Measurements from ENCODE around the gene ACOT11. TPM values are rescaled to one million over a fixed set of nuclear protein-coding genes. Genes with fewer than 3 reads are reported as not detected.

The ACOT11 gene
- polyA plus RNA-seq, 4 donors: 2.9 to 14.4 (median 10.8) TPM

DNA sequence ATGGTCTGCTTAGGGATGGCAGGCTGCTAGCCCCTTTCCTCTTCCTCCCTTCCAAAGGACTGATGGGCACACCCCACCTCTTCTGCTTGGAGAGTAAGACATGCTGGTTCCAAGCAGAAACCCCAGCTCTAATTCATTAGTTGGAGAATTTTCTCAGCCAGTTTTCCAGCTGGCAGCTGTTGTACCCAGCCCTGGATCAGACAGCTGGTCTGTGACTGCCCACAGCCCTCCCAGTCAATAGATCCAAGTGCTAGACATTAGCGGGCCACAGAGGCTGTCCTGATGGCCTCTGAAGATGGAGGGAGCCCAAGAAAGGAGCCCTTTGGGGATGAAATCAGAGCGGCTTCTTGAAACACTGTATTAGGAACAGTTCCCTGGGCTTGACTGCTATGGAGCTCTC is 35.8 kb downstream of the ACOT11 start:
- no peak for DNase-seq (ENCODE audit: low read depth in 4 of 4, low spot score in 3 of 4)

GRCh38 chr1:54584575-54584974 is 36.5 kb downstream of the ACOT11 start:
- DNase-seq (ENCODE audit: low read depth in 4 of 4, low spot score in 3 of 4): no peak

DNA sequence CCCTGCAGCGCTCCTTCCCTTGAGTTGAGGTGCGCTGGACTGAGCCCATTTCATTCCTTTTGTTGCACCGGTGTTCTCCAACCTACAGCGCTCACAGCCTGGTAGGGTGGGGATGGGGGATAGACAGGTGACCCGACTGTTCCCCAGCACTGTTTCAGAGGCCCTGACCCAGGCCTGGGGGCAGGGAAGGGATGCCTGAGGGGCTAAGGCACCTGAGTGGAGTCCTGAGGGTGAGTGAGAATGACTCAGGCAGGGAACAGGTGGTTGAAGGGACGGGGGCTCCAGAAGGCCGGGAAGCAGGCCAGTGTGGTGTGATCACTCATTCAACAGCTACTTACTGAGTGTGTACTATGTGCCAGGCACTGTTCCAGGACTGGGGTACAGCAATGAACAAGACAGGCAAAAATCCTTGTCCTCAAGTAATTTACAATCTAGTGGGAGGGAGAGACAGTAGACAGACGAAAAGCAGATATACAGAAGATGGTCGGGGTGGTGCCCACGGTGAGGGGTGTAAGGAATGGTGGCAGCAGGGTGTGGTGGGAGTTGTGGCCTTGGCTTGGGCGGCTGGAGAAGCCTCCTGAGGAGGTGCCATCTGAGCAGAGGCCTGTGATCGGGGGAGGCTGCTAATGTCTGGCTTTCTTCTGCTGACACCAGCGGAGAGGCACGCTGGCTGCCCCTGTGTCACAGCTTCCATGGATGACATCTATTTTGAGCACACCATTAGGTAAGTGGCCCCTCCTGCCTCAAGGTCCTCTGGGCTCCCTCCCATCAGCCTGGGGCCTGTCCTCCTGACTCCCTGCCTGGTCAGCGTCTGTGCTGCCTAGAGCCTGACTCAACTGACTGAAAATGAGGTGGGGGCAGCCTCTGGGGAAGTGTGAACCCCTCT is 37.4 kb downstream of the ACOT11 start:
- no peak for DNase-seq (ENCODE audit: low read depth in 4 of 4, low spot score in 3 of 4)

- no peak for DNase-seq (ENCODE audit: low read depth in 4 of 4, low spot score in 3 of 4)
Measured at GRCh38 chr1:54588377-54588776, 40.3 kb downstream of the ACOT11 start.

GRCh38 chr1:54591127-54591756 is 43.2 kb downstream of the ACOT11 start:
- no peak for DNase-seq (ENCODE audit: low read depth in 4 of 4, low spot score in 3 of 4)

GRCh38 chr1:54593571-54594160 is 45.6 kb downstream of the ACOT11 start:
- no peak for DNase-seq (ENCODE audit: low read depth in 4 of 4, low spot score in 3 of 4)

GRCh38 chr1:54594463-54594862 is 46.4 kb downstream of the ACOT11 start:
- DNase-seq (ENCODE audit: low read depth in 4 of 4, low spot score in 3 of 4): no peak

- no peak for DNase-seq (ENCODE audit: low read depth in 4 of 4, low spot score in 3 of 4)
Measured at GRCh38 chr1:54595956-54596498, 48.0 kb downstream of the ACOT11 start.

DNA sequence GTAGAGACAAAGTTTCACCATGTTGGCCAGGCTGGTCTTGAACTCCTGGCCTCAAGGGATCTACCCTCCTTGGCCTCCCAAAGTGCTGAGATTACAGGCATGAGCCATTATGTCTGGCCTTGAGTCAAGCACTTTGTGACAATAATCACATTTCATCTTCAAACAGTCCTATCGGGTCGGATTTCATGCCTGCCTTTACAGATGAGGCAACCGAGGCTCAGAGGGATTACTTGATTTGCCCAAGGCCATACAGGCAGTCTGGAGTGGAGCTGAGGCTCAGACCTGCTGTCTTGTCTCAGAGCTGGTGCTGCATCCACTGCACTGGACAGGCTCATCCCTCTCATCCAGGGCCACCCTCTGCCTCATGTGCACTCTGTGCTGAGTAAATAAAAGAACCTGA is 48.7 kb downstream of the ACOT11 start:
- no peak for DNase-seq (ENCODE audit: low read depth in 4 of 4, low spot score in 3 of 4)

GRCh38 chr1:54597455-54598030 is 49.5 kb downstream of the ACOT11 start:
- DNase-seq (ENCODE audit: low read depth in 4 of 4, low spot score in 3 of 4): no peak

DNA sequence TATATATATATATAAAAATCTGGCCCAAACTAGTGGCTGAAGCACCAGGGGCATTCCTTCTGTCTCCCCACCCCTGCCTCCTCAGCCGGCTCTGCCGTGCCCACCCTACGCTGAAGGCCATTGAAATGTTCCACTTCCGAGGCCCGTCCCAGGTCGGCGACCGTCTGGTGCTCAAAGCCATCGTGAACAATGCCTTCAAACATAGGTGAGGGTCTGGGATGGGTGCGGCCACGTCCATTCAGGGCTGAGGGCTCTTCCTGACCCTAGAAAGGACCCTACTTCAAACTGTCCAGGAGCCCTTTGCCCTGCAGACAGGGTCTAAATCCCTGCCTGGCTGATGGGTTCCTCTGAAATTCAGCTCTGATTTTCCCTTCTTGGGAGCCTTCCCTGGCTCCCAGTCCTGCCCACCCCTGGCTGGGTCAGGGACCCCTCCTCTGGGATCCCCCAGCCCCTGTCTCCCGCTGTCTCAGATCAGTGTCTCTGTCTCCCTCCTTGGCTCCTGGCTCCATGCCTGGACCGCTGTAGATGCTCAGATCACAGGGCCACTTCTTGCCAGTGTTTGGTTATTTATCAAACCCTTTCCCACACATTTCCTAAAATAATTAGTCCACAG is 51.3 kb downstream of the ACOT11 start:
- DNase-seq (ENCODE audit: low read depth in 4 of 4, low spot score in 3 of 4): no peak

GRCh38 chr1:54600947-54601721 is 53.1 kb downstream of the ACOT11 start:
- peak in 1 of 4 donors; percentile 45 for DNase-seq (ENCODE audit: low read depth in 4 of 4, low spot score in 3 of 4)

DNA sequence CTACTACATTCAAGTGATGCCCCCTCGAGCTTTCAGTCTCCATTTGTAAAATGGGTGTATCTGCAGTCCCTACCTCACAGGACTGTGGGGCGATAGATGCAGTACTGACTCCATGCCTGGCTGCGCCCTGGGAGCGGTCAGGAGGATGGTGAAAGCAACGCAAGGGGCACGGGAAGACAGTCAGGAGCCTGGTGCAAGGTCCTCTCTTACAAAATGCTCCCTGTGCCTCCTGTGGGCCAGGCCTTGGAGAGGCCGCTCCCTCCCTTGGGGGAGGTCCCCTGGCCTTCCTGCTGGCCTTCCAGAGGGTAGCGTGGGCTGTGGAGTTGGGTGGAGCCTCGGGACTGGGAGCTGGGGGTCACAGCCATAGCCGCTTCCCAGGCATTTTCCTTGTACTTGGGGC is 53.7 kb downstream of the ACOT11 start:
- no peak for DNase-seq (ENCODE audit: low read depth in 4 of 4, low spot score in 3 of 4)

DNA sequence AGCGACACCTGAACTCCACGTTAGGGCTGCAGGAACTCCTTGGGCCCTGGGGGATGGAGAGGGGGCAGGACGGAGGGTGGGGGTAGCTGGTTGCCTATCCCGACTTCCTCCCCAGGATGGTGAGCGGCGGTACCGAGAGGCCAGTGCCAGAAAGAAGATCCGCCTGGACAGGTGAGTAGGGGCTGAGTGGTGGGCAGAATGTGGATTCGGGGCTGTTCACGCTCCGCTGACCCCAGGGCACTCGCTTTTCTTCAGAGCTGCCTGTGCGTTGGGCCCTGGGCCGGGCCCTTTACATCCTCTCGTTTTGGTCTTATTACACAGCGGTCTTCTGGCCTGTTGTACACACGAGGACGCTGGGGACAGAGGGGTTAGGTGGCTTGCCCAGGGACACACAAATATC is 54.5 kb downstream of the ACOT11 start:
- no peak for DNase-seq (ENCODE audit: low read depth in 4 of 4, low spot score in 3 of 4)

- no peak for DNase-seq (ENCODE audit: low read depth in 4 of 4, low spot score in 3 of 4)
Measured at GRCh38 chr1:54603241-54603640, 55.2 kb downstream of the ACOT11 start.

DNA sequence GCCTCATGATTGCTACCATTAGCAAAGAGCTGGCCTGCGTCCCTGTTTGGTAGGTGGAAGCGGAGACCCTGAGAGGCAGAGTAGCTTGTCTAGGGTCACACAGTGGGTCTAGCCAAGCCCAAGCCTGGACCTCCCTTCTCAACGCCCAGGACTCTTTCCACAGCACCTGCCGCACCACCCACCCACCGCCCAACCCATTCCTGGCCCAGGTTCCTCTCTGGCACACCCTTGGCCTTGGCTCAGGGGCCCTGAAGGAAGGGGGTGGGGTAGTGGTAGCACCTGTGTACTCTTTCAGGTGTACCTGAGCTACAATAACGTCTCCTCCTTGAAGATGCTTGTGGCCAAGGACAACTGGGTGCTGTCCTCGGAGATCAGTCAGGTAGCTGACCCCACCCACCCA is 56.0 kb downstream of the ACOT11 start:
- no peak for DNase-seq (ENCODE audit: low read depth in 4 of 4, low spot score in 3 of 4)

GRCh38 chr1:54604572-54605370 is 56.7 kb downstream of the ACOT11 start:
- DNase-seq (ENCODE audit: low read depth in 4 of 4, low spot score in 3 of 4): no peak

DNA sequence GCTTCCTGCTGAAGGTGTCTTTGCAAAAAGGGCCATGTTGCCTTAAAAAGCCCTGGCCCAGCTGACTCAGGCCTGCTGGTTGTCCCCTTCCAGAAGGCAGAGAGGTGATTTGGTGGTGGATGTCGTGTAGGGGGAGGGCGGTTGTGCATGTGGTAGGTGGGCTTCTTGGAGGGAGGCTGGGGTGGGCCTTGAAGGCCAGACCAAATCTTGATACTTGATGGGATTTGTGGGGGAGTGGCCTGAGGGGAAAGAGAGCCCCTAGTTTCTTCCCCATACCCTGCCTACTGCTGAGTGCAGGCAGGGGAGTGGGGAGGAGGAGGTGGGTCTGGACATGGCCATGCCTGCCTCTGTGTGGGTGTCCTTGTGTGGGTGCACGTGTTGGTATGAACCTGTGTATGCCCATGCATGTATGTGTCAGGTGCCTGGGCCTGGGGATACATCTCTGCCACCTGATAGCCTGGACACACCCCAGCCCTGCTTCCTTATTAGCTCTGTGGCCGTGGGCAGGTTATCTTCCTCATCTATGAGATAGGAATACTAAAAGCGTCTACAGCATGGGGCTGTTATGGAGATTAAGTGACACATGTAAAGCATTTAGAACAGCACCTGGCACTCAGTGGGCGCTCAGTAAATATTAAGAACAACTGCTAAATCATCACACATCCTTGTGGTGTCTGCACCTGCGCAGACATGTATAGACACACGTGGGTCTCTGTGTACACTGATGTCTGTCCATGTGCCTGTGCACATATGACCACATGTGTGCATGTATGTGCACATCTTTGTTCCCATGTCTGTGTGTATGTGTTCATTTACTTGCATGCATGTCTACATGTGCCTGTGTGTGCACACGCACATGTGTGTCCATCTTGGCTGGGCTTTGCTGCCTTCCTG is 58.3 kb downstream of the ACOT11 start:
- no peak for DNase-seq (ENCODE audit: low read depth in 4 of 4, low spot score in 3 of 4)
